Stimulated activated CD4-positive, alpha-beta T cell treated with anti-CD3 and anti-CD28 coated beads, TNF-alpha, amount 100 ng/mL, for 1 hour (primary cell): ENCODE measurements around the gene CAPN5.

ENCODE experiments used
- DNase-seq, 3 donors: peaks; one replicate each; pipeline ENCODE4 v3.0.0-alpha.2; 2020; ENCODE audit warnings: low read depth in 3 of 3, low spot score in 1 of 3

CAPN5 gene

GRCh38 chr11:77129842-77130756 lies 63.3 kb downstream of the CAPN5 start:
- DNase-seq: no peak

DNA sequence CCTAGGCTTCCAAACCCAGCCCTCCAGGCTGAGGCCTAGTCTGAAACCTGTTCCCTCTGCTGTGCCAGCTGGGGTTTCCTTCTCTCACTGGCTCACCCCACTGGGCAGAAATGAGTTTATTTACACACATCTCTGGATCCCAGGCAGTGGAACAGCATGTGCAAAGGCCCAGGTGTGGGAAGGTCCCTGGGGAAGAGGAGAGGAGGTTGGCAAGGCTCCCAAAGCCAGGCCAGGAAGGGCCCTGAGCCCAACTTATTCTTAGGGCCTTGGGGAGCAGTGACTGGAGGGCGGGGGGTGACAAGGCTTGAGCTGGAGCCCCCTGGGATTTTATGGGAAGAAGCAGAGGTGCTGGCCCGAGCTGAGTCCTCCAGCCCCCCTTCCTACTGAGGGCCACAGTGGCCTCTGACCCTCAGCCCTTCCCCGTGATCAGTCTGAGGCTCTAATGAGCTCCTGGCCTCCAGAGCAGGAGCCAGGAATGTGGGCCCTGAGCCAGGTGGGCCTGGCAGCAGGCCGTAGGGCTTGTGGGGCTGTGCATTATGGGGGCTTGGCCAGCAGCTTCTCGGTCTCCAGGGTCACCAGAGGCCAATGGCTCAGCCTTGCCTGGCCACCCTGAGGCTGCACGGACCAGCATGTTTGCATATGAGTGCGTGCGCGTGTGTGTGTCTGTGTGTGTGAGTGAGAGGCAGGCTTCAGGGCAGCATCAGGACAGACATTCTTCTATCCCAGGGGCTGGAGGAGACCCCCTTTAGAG lies 64.2 kb downstream of the CAPN5 start:
- no peak for DNase-seq

DNA sequence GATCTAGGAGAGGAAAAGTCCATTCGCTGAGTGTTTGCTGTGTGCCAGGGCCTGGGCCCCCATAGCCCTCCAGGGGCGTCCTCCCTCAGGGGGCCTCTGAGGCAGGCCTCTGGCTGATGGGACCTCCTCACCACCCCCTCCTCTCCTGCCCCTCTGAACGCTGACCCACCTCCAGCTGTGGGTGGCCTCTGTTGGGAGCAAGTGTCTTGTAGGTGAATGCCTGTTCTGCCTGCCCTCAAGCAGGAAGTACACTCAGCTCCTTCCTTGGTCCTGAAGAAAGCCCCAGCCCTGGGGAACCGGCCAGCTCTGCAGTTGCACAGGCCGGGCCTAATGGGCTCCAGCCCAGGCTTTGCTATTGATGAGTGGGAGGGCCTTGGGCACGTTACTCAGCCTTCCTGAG lies 64.8 kb downstream of the CAPN5 start:
- DNase-seq: no peak

DNA sequence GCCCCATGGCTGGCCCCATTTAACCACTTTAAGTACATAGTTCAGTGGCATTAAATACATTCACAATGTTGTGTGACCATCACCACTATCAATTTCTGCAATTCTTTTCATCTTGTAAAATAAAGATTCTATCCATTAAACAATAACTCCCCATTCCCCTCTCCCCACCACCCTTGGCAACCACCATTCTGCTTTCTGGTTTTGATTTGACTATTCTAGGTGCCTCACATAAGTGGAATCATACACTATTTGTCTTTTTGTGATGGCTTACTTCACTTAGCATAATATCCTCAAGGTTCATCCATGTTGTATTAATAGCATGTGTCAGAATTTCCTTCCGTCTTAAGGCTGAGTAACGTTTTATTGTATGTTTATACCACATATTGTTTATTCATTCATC lies 68.3 kb downstream of the CAPN5 start:
- no peak for DNase-seq

GRCh38 chr11:77136074-77136473 lies 69.3 kb downstream of the CAPN5 start:
- no peak for DNase-seq

GRCh38 chr11:77136784-77137420 lies 70.1 kb downstream of the CAPN5 start:
- no peak for DNase-seq

GRCh38 chr11:77137421-77137820 lies 70.7 kb downstream of the CAPN5 start:
- DNase-seq: no peak

DNA sequence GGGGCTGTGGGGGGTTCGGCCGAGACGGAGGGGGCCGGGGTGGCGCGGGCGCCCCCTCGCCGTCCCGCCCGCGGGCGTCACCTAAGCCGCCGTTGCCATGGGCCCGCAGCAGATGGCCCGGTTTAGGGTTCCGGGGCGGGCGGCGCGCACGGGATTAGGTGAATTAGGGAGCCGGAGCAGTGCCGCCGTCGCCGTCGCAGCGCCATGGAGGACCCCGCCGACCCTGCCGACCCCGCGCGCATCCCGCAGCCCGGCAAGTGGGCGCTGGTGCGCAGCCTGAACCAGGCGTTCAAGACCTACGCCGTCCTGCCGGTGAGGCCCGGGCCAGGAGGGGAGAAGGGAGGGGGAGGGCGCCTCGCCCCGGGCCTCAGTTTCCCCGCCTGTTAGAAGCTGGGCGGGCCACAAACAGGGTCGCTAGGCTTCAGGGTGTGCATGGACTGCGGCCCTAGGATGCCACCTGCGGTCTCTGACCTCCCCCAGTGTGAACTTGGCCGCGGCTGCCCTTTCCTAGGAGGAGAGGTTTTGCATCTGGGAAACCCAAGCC lies 71.4 kb downstream of the CAPN5 start:
- no peak for DNase-seq

GRCh38 chr11:77139201-77139600 lies 72.4 kb downstream of the CAPN5 start:
- DNase-seq: no peak

DNA sequence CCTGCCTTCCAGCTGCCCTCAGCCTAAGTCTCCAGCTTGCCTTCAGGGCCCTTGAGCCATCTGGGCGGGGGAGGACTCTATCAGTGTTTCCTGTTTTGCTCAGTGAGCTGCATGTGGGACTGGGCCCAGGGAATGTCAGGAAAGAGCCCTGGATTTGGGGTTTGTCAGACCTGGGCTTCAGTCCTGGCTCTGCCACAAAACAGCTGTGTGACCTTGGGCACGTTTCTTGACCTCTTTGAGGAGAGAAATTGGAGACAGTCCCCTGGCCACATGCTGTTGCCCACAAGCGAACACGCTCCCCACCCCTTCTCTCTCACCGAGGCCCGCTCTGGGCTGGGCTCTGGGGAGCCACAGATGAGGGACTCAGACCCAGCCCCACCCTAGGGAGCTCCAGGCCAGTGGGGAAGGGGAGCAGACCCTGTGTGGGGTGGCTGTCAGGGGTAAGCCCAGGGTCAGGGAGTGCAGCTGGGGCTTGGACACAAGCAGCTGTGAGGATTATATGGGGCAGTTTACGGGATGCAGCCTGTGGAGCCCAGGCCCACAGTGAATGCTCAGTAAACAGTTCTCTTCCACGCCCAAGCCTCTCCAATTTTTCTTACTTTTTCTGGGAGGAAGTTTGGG lies 73.6 kb downstream of the CAPN5 start:
- no peak for DNase-seq

GRCh38 chr11:77141034-77141433 lies 74.3 kb downstream of the CAPN5 start:
- DNase-seq: no peak

- no peak for DNase-seq
Observed at GRCh38 chr11:77141475-77141874, 74.7 kb downstream of the CAPN5 start.

- DNase-seq: no peak
Observed at GRCh38 chr11:77142091-77142975, 75.6 kb downstream of the CAPN5 start.

GRCh38 chr11:77143405-77144020 lies 76.7 kb downstream of the CAPN5 start:
- DNase-seq: no peak

GRCh38 chr11:77144196-77144856 lies 77.6 kb downstream of the CAPN5 start:
- no peak for DNase-seq

DNA sequence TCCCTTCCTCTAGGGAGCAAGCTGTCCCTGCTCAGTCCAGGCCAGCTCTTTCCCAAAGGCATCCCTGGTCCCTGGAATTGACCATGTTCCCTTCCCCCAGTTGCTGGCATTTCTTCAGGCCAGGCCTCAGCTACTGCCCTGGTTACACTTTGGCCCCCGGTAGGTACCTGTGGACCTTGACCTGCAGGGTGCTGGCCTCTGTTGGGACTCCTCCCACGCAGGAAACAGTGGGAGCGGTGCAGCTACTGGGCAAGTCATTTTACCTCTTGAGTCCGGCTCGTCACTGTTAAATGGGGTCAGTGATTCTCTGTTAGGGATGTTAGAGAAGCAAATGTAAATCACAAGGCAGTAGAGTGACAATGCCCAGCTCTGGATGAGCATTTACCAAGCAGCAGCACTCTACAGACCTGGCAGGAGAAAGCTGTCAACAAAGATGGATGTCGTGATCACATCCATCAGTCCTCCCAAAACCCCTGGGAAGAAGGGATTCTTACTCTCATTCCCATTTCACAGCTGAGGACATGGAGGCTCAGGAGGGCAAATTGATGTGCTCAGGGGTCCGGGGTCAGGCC lies 78.2 kb downstream of the CAPN5 start:
- DNase-seq: no peak

DNA sequence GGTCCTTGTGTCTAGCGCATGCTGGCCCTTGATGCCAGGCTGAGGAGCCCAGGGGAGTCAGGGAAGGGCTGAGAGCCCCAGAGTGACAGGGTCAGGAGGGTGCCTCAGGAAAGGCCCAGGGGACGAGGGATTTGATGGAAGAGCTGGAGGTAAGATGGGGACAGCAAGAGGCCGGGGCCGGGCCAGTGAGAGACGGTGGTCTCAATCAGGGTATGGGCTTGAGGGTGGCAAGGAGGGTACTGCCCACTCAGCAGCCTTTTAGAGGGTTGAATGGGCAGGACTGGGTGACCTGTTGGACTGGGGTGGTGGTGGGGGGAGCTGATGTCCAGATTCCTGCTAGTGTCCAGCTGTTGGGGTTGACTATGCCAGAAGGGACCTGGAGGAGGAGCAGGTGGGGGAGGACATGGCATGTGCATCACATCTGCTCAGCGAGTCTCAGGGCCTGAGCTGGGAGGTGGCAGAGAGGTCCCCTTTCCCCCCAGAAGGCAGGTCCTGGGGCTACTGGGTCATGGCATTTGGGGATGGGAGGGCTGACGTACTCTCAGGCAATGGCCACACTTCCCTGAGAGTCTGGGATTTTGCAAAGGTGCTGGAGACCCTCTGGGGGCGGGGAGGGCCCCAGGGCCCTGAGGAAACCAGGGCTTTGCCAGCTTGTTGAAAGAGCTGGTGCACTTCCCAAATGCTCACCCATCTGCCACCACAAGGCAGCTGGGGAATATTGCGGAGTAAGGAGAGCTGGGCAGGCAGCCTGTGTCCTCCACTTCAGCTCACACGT lies 79.7 kb downstream of the CAPN5 start:
- DNase-seq: no peak

- no peak for DNase-seq
Observed at GRCh38 chr11:77147036-77147315, 80.2 kb downstream of the CAPN5 start.
